GM10847 (cell line): ENCODE measurements around the gene IQCF6.

ENCODE experiments used
- POLR2A ChIP-seq: IDR thresholded peaks from 2 replicates; pipeline ENCODE4 v1.6.1; 2011; ENCODE audit not compliant: insufficient read length; ENCODE audit errors: extremely low read depth

IQCF6 gene

GRCh38 chr3:51779137-51779536, at the start of gene IQCF6:
TSS of gene IQCF6 (minus strand) at chr3:51779237. CDS start at chr3:51779224, 13 bp downstream.
- no peak for TF ChIP-seq POLR2A

- no peak for TF ChIP-seq POLR2A
Observed at GRCh38 chr3:51828297-51828696, 49.3 kb upstream of the IQCF6 start.

GRCh38 chr3:51819709-51820406, 40.8 kb upstream of the IQCF6 start:
- TF ChIP-seq POLR2A: no peak

- TF ChIP-seq POLR2A: no peak
Observed at GRCh38 chr3:51819151-51819550, 40.1 kb upstream of the IQCF6 start.

GRCh38 chr3:51817375-51817774, 38.3 kb upstream of the IQCF6 start:
- no peak for TF ChIP-seq POLR2A

GRCh38 chr3:51816723-51817122, 37.7 kb upstream of the IQCF6 start:
- no peak for TF ChIP-seq POLR2A

GRCh38 chr3:51815614-51816013, 36.6 kb upstream of the IQCF6 start:
- TF ChIP-seq POLR2A: no peak

GRCh38 chr3:51814034-51814433, 35.0 kb upstream of the IQCF6 start:
- no peak for TF ChIP-seq POLR2A

- TF ChIP-seq POLR2A: no peak
Observed at GRCh38 chr3:51813539-51813938, 34.5 kb upstream of the IQCF6 start.

- TF ChIP-seq POLR2A: no peak
Observed at GRCh38 chr3:51808934-51809333, 29.9 kb upstream of the IQCF6 start.

- no peak for TF ChIP-seq POLR2A
Observed at GRCh38 chr3:51802106-51802703, 23.2 kb upstream of the IQCF6 start.

- TF ChIP-seq POLR2A: no peak
Observed at GRCh38 chr3:51800750-51801125, 21.7 kb upstream of the IQCF6 start.

- TF ChIP-seq POLR2A: no peak
Observed at GRCh38 chr3:51799879-51800749, 21.1 kb upstream of the IQCF6 start.

GRCh38 chr3:51798411-51798963, 19.4 kb upstream of the IQCF6 start:
- TF ChIP-seq POLR2A: no peak

GRCh38 chr3:51796854-51797253, 17.8 kb upstream of the IQCF6 start:
- TF ChIP-seq POLR2A: no peak

- no peak for TF ChIP-seq POLR2A
Observed at GRCh38 chr3:51794206-51794605, 15.2 kb upstream of the IQCF6 start.
